Measurements from ENCODE around the gene ZC3H18. TPM values are rescaled to one million over a fixed set of nuclear protein-coding genes. Genes with fewer than 3 reads are reported as not detected.

The ZC3H18 gene
- total RNA-seq, 1 donor from 2014 or later = 50.2 TPM

DNA sequence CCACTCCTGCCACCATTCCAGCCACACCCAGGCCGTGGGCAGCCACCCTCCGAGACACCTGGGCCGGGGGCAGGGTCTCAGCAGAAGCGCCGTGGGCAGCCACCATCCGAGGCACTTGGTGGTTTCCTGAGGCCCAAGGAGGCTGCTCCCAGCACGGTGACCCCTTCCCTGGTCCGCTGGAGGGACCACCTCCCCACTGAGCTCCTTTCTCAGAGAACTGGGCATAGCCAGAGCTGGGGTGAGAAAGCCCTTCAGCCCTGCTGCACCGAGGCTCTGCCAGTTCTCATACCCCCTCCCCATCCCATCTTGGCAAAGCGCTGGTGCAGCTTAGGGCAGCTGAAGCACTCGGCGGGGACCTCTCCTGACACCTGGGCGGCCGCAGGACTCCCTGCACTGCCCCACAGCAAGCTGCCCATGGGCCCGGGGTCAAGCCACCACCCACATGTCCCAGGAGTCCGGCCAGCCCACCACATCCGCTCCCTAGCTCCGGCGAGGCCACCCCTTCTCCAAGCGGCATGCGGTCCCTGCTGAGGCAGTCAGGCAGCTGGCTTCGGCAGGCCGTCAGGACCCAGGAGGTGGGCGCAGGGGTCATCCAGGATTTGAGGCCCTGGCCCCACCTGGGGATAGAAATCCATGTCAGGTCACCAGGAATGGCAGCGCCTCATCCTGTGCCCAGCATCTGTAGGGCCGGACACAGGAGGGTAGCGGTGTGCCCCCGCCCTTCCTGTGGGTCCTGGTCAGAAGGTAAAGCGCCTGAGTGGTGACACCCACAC, 82.0 kb downstream of the ZC3H18 start:
- Mint-ChIP-seq H3K27me3 (ENCODE audit: unreplicated experiment) (no peaks in the 10 kb centered on the region), H3K36me3 (ENCODE audit: unreplicated experiment) (peaks cover 7% of the 10 kb centered on the region), H3K27ac (ENCODE audit: unreplicated experiment) (no peak overlapping the region), H3K9me3 (ENCODE audit: unreplicated experiment) (no peaks in the 10 kb centered on the region), H3K4me3 (ENCODE audit: unreplicated experiment) (no peak overlapping the region), H3K4me1 (ENCODE audit: unreplicated experiment) (peaks cover 15% of the 10 kb centered on the region)
- TF ChIP-seq, protein P1, sequence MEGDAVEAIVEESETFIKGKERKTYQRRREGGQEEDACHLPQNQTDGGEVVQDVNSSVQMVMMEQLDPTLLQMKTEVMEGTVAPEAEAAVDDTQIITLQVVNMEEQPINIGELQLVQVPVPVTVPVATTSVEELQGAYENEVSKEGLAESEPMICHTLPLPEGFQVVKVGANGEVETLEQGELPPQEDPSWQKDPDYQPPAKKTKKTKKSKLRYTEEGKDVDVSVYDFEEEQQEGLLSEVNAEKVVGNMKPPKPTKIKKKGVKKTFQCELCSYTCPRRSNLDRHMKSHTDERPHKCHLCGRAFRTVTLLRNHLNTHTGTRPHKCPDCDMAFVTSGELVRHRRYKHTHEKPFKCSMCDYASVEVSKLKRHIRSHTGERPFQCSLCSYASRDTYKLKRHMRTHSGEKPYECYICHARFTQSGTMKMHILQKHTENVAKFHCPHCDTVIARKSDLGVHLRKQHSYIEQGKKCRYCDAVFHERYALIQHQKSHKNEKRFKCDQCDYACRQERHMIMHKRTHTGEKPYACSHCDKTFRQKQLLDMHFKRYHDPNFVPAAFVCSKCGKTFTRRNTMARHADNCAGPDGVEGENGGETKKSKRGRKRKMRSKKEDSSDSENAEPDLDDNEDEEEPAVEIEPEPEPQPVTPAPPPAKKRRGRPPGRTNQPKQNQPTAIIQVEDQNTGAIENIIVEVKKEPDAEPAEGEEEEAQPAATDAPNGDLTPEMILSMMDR (IDR thresholded peaks at IDR 0.05) = no peak
- no peak for DNase-seq (ENCODE audit: extremely low spot score, unreplicated experiment)

- no peaks in the 10 kb centered on the region for H3K9me3 Mint-ChIP-seq (ENCODE audit: unreplicated experiment)
- peaks cover 15% of the 10 kb centered on the region for H3K4me1 Mint-ChIP-seq (ENCODE audit: unreplicated experiment)
- TF ChIP-seq, protein P1 (IDR thresholded peaks at IDR 0.05) = no peak
- H3K4me3 Mint-ChIP-seq (ENCODE audit: unreplicated experiment) = no peak overlapping the region
- H3K27me3 Mint-ChIP-seq (ENCODE audit: unreplicated experiment) = no peaks in the 10 kb centered on the region
- no peak overlapping the region for H3K27ac Mint-ChIP-seq (ENCODE audit: unreplicated experiment)
- DNase-seq (ENCODE audit: extremely low spot score, unreplicated experiment) = no peak
- peaks cover 7% of the 10 kb centered on the region for H3K36me3 Mint-ChIP-seq (ENCODE audit: unreplicated experiment)
Measured at GRCh38 chr16:88652762-88653063, 82.5 kb downstream of the ZC3H18 start.

DNA sequence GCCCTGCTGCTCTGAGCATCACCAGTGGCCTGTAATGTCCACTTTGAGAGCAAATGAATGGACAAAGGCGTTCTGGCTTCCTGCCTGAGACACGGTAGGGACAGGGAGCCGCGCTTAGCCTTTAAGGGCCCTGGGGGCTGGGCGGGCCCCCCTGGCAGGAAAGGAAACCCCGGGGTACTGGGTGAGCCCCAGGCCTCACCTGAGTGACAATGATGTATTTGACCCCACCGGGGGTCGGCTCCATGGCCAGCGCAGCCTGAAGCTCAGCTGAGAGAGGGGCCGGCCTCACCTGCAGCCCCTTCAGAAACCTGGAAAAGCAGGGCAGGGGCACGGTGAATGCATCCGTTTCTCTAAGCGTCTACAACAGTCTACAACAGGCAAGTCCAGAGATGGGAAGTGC, 82.9 kb downstream of the ZC3H18 start:
- no peak overlapping the region for H3K27ac Mint-ChIP-seq (ENCODE audit: unreplicated experiment)
- no peaks in the 10 kb centered on the region for H3K9me3 Mint-ChIP-seq (ENCODE audit: unreplicated experiment)
- DNase-seq (ENCODE audit: extremely low spot score, unreplicated experiment) = no peak
- no peak overlapping the region for H3K4me3 Mint-ChIP-seq (ENCODE audit: unreplicated experiment)
- no peaks in the 10 kb centered on the region for H3K27me3 Mint-ChIP-seq (ENCODE audit: unreplicated experiment)
- peaks cover 15% of the 10 kb centered on the region for H3K4me1 Mint-ChIP-seq (ENCODE audit: unreplicated experiment)
- peaks cover 7% of the 10 kb centered on the region for H3K36me3 Mint-ChIP-seq (ENCODE audit: unreplicated experiment)
- TF ChIP-seq, protein P1 (IDR thresholded peaks at IDR 0.05) = no peak

- TF ChIP-seq, protein P1 (IDR thresholded peaks at IDR 0.05) = no peak
- Mint-ChIP-seq H3K4me1 (ENCODE audit: unreplicated experiment) (peaks cover 15% of the 10 kb centered on the region), H3K4me3 (ENCODE audit: unreplicated experiment) (no peak overlapping the region), H3K27me3 (ENCODE audit: unreplicated experiment) (no peaks in the 10 kb centered on the region), H3K36me3 (ENCODE audit: unreplicated experiment) (peaks cover 7% of the 10 kb centered on the region), H3K9me3 (ENCODE audit: unreplicated experiment) (no peaks in the 10 kb centered on the region), H3K27ac (ENCODE audit: unreplicated experiment) (no peak overlapping the region)
- no peak for DNase-seq (ENCODE audit: extremely low spot score, unreplicated experiment)
Measured at GRCh38 chr16:88653596-88654362, 83.6 kb downstream of the ZC3H18 start.

GRCh38 chr16:88654363-88655052, 84.3 kb downstream of the ZC3H18 start:
- Mint-ChIP-seq H3K27ac (ENCODE audit: unreplicated experiment) (no peak overlapping the region), H3K36me3 (ENCODE audit: unreplicated experiment) (peaks cover 7% of the 10 kb centered on the region)

More at GRCh38 chr16:88654363-88655052, 84.3 kb downstream of the ZC3H18 start:
- peaks cover 11% of the 10 kb centered on the region for H3K4me1 Mint-ChIP-seq (ENCODE audit: unreplicated experiment)
- no peak for DNase-seq (ENCODE audit: extremely low spot score, unreplicated experiment)
- no peaks in the 10 kb centered on the region for H3K9me3 Mint-ChIP-seq (ENCODE audit: unreplicated experiment)
- no peak overlapping the region for H3K4me3 Mint-ChIP-seq (ENCODE audit: unreplicated experiment)
- TF ChIP-seq, protein P1 (IDR thresholded peaks at IDR 0.05) = no peak
- H3K27me3 Mint-ChIP-seq (ENCODE audit: unreplicated experiment) = no peaks in the 10 kb centered on the region

Measured in osteocyte (in vitro differentiated cells).